Transverse colon (tissue), 4 donors: ENCODE measurements around the gene NAALADL2.

Source experiments
- CTCF ChIP-seq, 5 experiments: fragments of 200-600 bp in 3 of 5; fragments of 450-650 bp in 2 of 5; sonication (generic) in 3 of 5; IDR thresholded peaks; 1 replicate in 2 of 5; 2 replicates in 3 of 5; pipeline ENCODE4 v1.5.1; 2016 to 2017; ENCODE audit warnings: antibody characterized with exemption in 5 of 5, inconsistent platforms in 3 of 5, mild to moderate bottlenecking in 2 of 5, moderate library complexity in 1 of 5
- POLR2A ChIP-seq: fragments of 450-650 bp; IDR thresholded peaks from one replicate; pipeline ENCODE4 v1.6.1; 2016; ENCODE audit warnings: antibody characterized with exemption, mild to moderate bottlenecking, moderate library complexity
- POLR2AphosphoS5 ChIP-seq, 3 donors: sonication (generic); formaldehyde crosslinking; IDR thresholded peaks; one replicate each; pipeline ENCODE4 v1.6.1; 2016; ENCODE audit warnings: antibody characterized with exemption in 3 of 3

- TF ChIP-seq CTCF (IDR thresholded peaks at IDR 0.05), result no peak
- TF ChIP-seq POLR2A, result no peak
- TF ChIP-seq POLR2AphosphoS5 (IDR thresholded peaks at IDR 0.05), result no peak
Observed at GRCh38 chr3:175411405-175411804, 552.3 kb downstream of the NAALADL2 start.
